SK-N-SH (cell line): ENCODE data around the gene ECPAS. TPM values are rescaled to one million over a fixed set of nuclear protein-coding genes. Genes with fewer than 3 reads are reported as not detected.

Experiments used
- CTCF ChIA-PET: fragments of 300-600, 350-600 bp; formaldehyde crosslinking; extraction: SDS; loops from one replicate; lab custom pipeline; 2021; lab: Yijun Ruan, JAX
- POLR2A ChIA-PET: fragments of 350-600 bp; sonication (Branson Sonifier 250); formaldehyde crosslinking; extraction: SDS; loops from one replicate; lab custom pipeline; 2020; ENCODE audit warnings: antibody characterized with exemption, inconsistent platforms; lab: Yijun Ruan, JAX
- DNase-seq: peaks from one replicate; pipeline ENCODE4 v3.0.0; 2012
- H2AFZ ChIP-seq: fragments of 200-600 bp; sonication (generic); 2 replicates; pipeline ENCODE4 v1.8.1; 2016; ENCODE audit warnings: antibody characterized with exemption, mild to moderate bottlenecking, low read depth
- H3F3A ChIP-seq: fragments of 200-600 bp; sonication (generic); replicated peaks from 2 replicates; pipeline ENCODE3; 2016; ENCODE audit warnings: antibody characterized with exemption, mild to moderate bottlenecking; ENCODE audit not compliant: insufficient read depth
- H3K27ac ChIP-seq, 2 experiments: fragments of 200-500 bp in 1 of 2; fragments of 200-600 bp in 1 of 2; sonication (Bioruptor generic) in 1 of 2; sonication (generic), shearing (Covaris generic) in 1 of 2; 2 replicates each; pipeline versions ENCODE4 v1.5.1 to v1.6.1; 2014 to 2016; ENCODE audit warnings: low read depth in 2 of 2, inconsistent platforms in 1 of 2, low read length in 1 of 2, mild to moderate bottlenecking in 1 of 2, mixed read lengths in 1 of 2
- H3K27me3 ChIP-seq: fragments of 200-600 bp; sonication (generic), shearing (Covaris generic); 2 replicates; pipeline ENCODE4 v1.6.1; 2016; ENCODE audit warnings: mixed run types; ENCODE audit not compliant: insufficient read depth
- H3K36me3 ChIP-seq, 2 experiments: fragments of 200-500 bp in 1 of 2; fragments of 200-600 bp in 1 of 2; sonication (Bioruptor generic) in 1 of 2; sonication (generic) in 1 of 2; replicated peaks in 1 of 2; 2 replicates each; pipeline versions ENCODE3 to v1.5.1; 2014 to 2016; ENCODE audit warnings: low read length in 1 of 2, mild to moderate bottlenecking in 1 of 2; ENCODE audit not compliant: insufficient read depth in 2 of 2, control insufficient read depth in 1 of 2
- H3K4me1 ChIP-seq, 2 experiments: fragments of 200-500 bp in 1 of 2; fragments of 200-600 bp in 1 of 2; sonication (Bioruptor generic) in 1 of 2; sonication (generic), shearing (Covaris generic) in 1 of 2; 2 replicates each; pipeline versions ENCODE4 v1.5.1 to v1.6.1; 2014 to 2016; ENCODE audit warnings: low read depth in 1 of 2, low read length in 1 of 2, mixed run types in 1 of 2; ENCODE audit not compliant: insufficient read depth in 2 of 2, control insufficient read depth in 1 of 2
- H3K4me2 ChIP-seq: fragments of 200-600 bp; sonication (generic), shearing (Covaris generic); 2 replicates; pipeline ENCODE4 v1.6.1; 2017; ENCODE audit warnings: mixed run types
- H3K4me3 ChIP-seq, 2 experiments: fragments of 200-500 bp in 1 of 2; fragments of 200-600 bp in 1 of 2; sonication (Bioruptor generic) in 1 of 2; sonication (generic), shearing (Covaris generic) in 1 of 2; 2 replicates each; pipeline versions ENCODE4 v1.5.1 to v1.8.1; 2014 to 2016; ENCODE audit warnings: low read depth in 2 of 2, inconsistent platforms in 1 of 2, low read length in 1 of 2, mild to moderate bottlenecking in 1 of 2, mixed read lengths in 1 of 2, moderate library complexity in 1 of 2
- H3K79me2 ChIP-seq: fragments of 200-600 bp; sonication (generic); 2 replicates; pipeline ENCODE4 v1.8.1; 2017; ENCODE audit warnings: mild to moderate bottlenecking; ENCODE audit not compliant: insufficient read depth
- H3K9ac ChIP-seq: fragments of 200-600 bp; sonication (generic); 2 replicates; pipeline ENCODE4 v1.6.1; 2017; ENCODE audit warnings: mixed run types
- H3K9me2 ChIP-seq: fragments of 200-600 bp; sonication (generic); 2 replicates; pipeline ENCODE4 v1.6.1; 2017; ENCODE audit warnings: mixed run types
- H3K9me3 ChIP-seq: fragments of 200-600 bp; sonication (generic); 2 replicates; pipeline ENCODE4 v1.6.1; 2017; ENCODE audit warnings: mixed run types, mild to moderate bottlenecking, moderate library complexity
- H4K20me1 ChIP-seq: fragments of 200-600 bp; sonication (generic); 2 replicates; pipeline ENCODE4 v1.6.1; 2017; ENCODE audit warnings: mild to moderate bottlenecking, mixed run types; ENCODE audit not compliant: insufficient read depth
- CTCF ChIP-seq: fragments of 200-600 bp; sonication (generic); IDR thresholded peaks from 2 replicates; pipeline ENCODE4 v1.6.1; 2017; ENCODE audit warnings: antibody characterized with exemption, mild to moderate bottlenecking, moderate library complexity
- FOXJ3 ChIP-seq: sonication (generic); formaldehyde crosslinking; IDR thresholded peaks from 2 replicates; pipeline ENCODE4 v1.5.1; 2020; ENCODE audit warnings: mild to moderate bottlenecking, missing genetic modification reagents
- FOXM1 ChIP-seq: IDR thresholded peaks from 2 replicates; pipeline ENCODE4 v1.4.0; 2012; ENCODE audit warnings: low read depth, mild to moderate bottlenecking
- GATA2 ChIP-seq: sonication (generic); formaldehyde crosslinking; IDR thresholded peaks from 2 replicates; pipeline ENCODE4 v1.5.0; 2020; ENCODE audit warnings: mild to moderate bottlenecking, missing genetic modification reagents
- MAX ChIP-seq: IDR thresholded peaks from 2 replicates; pipeline ENCODE4 v1.4.0; 2012; ENCODE audit warnings: low read depth
- MEF2A ChIP-seq: IDR thresholded peaks from 2 replicates; pipeline ENCODE4 v1.4.0; 2012; ENCODE audit warnings: low read depth, borderline replicate concordance
- NFIC ChIP-seq: IDR thresholded peaks from 2 replicates; pipeline ENCODE4 v1.4.0; 2012; ENCODE audit warnings: borderline replicate concordance
- PBX3 ChIP-seq: IDR thresholded peaks from 2 replicates; pipeline ENCODE4; 2012
- POLR2AphosphoS5 ChIP-seq: IDR thresholded peaks from 2 replicates; pipeline ENCODE4 v1.6.1; 2012; ENCODE audit warnings: low read depth, low read length
- REST ChIP-seq: IDR thresholded peaks from 2 replicates; pipeline ENCODE4 v1.6.1; 2012; ENCODE audit warnings: mild to moderate bottlenecking, low read depth, low read length, moderate library complexity
- TCF12 ChIP-seq: IDR thresholded peaks from 2 replicates; pipeline ENCODE4 v1.4.0; 2012
- TEAD4 ChIP-seq: IDR thresholded peaks from 2 replicates; pipeline ENCODE4 v1.4.0; 2012; ENCODE audit warnings: mild to moderate bottlenecking, borderline replicate concordance; ENCODE audit not compliant: insufficient read depth
- ZBTB33 ChIP-seq: IDR thresholded peaks from 2 replicates; pipeline ENCODE4 v1.4.0; 2012; ENCODE audit warnings: low read depth, borderline replicate concordance
- WGBS: methylation state at CpG from one replicate; pipeline ENCODE4 v1.1.6; 2017; ENCODE audit warnings: low lambda C conversion rate; 5-methylcytosine and 5-hydroxymethylcytosine counted together
- polyA plus RNA-seq, 3 experiments: library from polyadenylated mRNA; depleted of rRNA; stranded (reverse); fragments of >200 nt; gene quantifications; 2 replicates each; pipeline ENCODE4 v1.2.3, GENCODE V29; 2012

ECPAS gene
- polyA plus RNA-seq, 1 of the 3 experiments (the other 2 are of a cell fraction) = 17.9 TPM

GRCh38 chr9:111458139-111459009 is 25.8 kb downstream of the ECPAS start:
- Histone ChIP-seq H3K9me2 (no peaks in the 10 kb centered on the region), H3F3A (peaks cover 21% of the 10 kb centered on the region), H4K20me1 (peaks cover 65% of the 10 kb centered on the region), H3K27ac (no peak overlapping the region), H3K79me2 (peaks cover 100% of the 10 kb centered on the region), H3K4me3 (no peak overlapping the region), H2AFZ (no peak overlapping the region), H3K27me3 (no peaks in the 10 kb centered on the region), H3K9ac (no peak overlapping the region), H3K4me2 (no peak overlapping the region), H3K4me1 (peaks cover 0 to 17% of the 10 kb centered on the region in 2 experiments; a peak in 1 of 4 replicates), H3K36me3 (peaks cover 0 to 4% of the 10 kb centered on the region in 2 experiments), H3K9me3 (no peaks in the 10 kb centered on the region)
- TF ChIP-seq CTCF (no peak), POLR2AphosphoS5 (no peak), ZBTB33 (no peak)
- ChIA-PET POLR2A (no interaction called here), CTCF (interaction anchor here (1.3 kb wide), 1 partner anchor 17 kb away, joined by 3 read pairs; no protein-coding TSS in a partner anchor)
- WGBS = 69% methylated on average over 7 of the region's 7 CpGs
- no peak for DNase-seq

GRCh38 chr9:111456529-111456928 is 27.7 kb downstream of the ECPAS start:
- H3F3A ChIP-seq = peaks cover 16% of the 10 kb centered on the region
- no peaks in the 10 kb centered on the region for H3K9me3 ChIP-seq
- no peak overlapping the region for H3K4me2 ChIP-seq
- peaks cover 73% of the 10 kb centered on the region for H4K20me1 ChIP-seq
- WGBS = 91% methylated on average over 2 of the region's 2 CpGs
- no peak for DNase-seq
- no peaks in the 10 kb centered on the region for H3K9me2 ChIP-seq
- peaks cover 99% of the 10 kb centered on the region for H3K79me2 ChIP-seq
- CTCF ChIA-PET = no interaction called here
- no peak overlapping the region for H2AFZ ChIP-seq
- H3K9ac ChIP-seq = no peak overlapping the region
- no peak overlapping the region for H3K27ac ChIP-seq
- peaks cover 0 to 4% of the 10 kb centered on the region in 2 experiments for H3K36me3 ChIP-seq
- H3K4me3 ChIP-seq = no peak overlapping the region
- H3K27me3 ChIP-seq = no peaks in the 10 kb centered on the region
- peaks cover 0 to 17% of the 10 kb centered on the region in 2 experiments; a peak in 1 of 4 replicates for H3K4me1 ChIP-seq
- POLR2A ChIA-PET = no interaction called here
- TF ChIP-seq FOXM1 (no peak), POLR2AphosphoS5 (no peak), TEAD4 (no peak), REST (no peak), PBX3 (no peak), MAX (no peak), MEF2A (no peak), CTCF (no peak), NFIC (no peak), GATA2 (no peak), FOXJ3 (CRISPR knock-in tag) (no peak), TCF12 (no peak)
